Measurements from ENCODE around the gene ELOF1. TPM values are rescaled to one million over a fixed set of nuclear protein-coding genes. Genes with fewer than 3 reads are reported as not detected.
"Not testable (repeated sequence)": the region's sequence is repeated elsewhere in the genome, so short reads cannot be mapped to it uniquely, and the experiment has no call there.

The ELOF1 gene
- total RNA-seq: 27.6 TPM in 2 replicates

DNA sequence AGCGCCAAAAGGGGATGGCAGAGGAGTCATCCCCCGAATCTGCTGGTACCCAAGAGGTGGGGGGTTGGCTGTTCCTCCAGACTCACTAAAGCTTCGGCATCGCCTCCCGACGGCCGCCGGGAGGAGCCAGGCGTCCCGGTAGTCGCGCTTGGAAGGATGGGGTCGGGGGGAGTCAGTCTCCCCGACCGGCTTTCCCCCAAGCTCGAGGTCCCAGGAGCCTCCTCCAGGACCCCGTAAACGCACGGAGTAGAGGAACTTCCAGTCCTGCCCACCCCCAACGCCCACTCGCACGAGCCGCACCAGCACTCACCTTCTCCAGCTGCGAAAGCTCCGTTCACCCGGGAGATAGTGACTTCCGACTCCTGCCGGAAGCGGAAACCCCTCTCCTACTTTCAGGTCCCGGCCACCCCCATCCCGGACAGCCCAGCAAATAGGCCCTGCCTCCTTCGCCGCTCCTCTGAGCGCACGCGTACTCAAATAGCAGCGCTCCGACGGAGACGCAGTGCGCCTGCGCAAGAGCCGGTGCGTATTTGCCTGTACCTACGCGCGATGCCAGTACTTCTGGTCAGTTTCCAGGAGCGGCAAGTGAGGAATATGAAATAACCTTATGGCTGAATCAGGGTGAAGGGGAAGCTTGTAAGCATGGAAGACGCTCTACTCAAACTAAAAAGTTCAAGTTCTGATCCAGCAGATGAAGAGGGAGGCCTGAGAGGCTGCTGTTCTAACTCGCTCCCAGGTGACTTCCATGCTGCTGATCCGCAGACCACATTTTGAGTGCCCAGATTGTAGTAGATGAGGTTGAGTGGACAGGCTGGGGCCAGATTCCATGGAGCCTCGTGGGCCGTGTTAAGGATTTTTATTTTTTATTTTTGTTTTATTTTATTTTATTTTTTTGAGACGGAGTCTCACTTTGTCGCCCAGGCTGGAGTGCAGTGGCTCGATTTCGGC lies at the start of gene ELOF1:
Gene ELOF1, minus strand, starts transcription at position 350 of the 948 bp plus-strand sequence. CDS start 4,883 bp downstream, outside the sequence.
- peak; percentile 95 for DNase-seq (ENCODE audit: low read depth)

DNA sequence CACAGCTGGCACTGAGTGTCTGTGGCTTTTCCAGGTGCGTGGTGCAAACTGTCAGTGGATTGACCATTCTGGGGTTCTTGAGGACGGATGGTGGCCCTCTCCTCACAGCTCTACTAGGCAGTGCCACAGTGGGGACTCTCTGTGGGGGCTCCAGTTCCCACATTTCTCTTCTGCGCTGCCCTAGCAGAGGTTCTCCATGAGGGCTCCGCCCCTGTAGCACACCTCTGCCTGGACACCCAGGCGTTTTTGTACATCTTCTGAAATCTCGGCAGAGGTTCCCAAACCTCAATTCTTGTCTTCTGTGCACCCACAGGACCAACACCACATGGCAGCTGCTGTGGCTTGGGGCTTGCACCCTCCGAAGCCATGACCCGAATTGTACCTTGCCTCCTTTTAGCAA lies 47.5 kb upstream of the ELOF1 start:
- no peak for DNase-seq (ENCODE audit: low read depth)

DNA sequence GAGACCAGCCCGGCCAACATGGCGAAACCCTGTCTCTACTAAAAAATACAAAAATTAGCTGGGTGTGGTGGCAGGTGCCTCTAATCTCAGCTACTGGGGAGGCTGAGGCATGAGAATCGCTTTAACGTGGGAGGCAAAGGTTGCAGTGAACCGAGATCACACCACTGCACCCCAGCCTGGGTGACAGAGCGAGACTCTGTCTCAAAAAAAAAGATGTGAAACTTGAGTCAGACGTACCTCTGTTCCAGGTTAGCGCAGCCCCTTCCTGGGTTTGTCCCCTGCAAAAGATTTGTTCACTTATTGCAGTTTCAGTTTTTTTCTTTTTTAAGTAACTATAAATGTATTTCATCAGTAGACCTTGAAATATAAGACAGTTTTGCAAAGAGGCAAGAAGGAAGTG lies 40.7 kb upstream of the ELOF1 start:
- DNase-seq (ENCODE audit: low read depth): not testable (repeated sequence)

DNA sequence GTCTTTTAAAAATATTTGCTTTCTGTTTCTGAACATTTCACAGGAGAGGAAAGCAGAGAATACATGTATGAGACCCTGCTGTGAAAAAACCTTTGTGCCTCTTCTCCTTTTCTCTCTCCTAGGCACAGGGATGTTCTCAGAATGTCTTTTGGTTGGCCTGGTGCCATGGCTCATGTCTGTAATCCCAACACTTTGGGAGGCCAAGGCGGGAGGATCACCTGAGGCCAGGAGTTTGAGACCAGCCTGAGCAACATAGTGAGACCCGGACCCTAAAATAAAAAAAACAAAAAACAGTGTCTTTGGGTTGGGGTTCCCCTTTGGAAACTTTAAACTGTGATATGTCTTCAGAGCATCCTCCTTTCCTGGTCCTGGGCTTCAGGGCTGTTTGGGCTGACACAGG lies 39.7 kb upstream of the ELOF1 start:
- no peak for DNase-seq (ENCODE audit: low read depth)

DNA sequence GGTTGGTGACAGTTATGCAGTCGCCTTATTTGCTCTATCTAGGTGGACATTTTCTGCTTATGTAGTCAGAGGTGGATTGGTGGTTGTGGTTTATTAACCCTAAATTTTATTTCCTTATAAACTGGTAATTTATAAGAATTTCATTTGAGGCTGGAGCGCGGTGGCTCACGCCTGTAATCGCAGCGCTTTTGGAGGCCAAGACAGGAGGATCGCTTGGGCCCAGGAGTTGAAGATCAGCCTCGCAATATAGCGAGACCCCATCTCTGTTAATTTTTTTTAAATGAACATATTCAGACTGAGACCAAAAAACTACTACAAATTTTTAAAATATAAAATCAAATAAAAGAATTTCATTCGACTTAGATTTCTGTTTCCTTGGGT lies 39.1 kb upstream of the ELOF1 start:
- no peak for DNase-seq (ENCODE audit: low read depth)

DNA sequence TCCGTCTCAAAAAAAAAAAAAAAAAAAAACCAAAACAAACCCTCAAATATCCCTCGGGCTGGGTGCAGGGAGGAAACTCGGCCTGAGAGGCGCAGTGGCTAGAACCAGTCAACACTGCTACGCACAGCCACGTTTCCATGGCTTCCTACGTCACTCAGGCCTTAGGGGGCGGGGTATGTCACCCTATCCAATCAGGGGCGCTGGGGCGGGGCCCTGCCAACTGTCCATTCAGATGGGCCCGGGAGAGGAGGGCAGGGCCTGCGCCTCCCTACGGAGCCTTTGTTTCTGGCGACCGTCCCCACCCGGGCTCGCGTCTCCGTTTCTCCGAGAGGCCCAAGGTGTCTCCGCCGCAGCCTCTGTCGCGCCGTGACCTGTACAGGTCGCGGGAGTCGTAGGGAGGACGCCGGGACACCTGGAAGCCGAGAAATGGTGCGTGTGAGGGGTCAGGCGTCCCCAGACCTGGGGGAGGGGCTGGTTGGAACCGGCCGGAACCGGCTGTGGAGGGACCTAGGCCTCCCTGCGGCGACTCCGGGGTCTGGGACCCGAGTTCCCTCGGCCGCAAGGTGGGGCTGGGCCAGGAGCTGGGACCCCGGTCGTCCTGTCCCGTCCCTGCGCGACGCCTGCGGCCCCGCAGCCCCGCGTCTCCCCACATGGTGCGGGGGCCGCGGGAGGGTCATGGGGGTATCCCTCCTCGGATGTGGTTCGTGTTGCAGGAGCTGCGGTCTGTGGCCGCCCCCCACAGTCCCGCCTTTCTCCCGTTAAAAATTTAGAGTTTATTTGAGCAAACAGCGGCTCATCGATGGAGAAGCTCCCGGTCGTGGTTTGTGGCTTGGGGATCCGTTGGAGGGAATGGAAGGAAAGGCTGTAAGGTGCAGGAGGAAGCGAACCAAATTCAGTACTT lies 38.4 kb upstream of the ELOF1 start, which contains the start of gene ZNF627:
Gene ZNF627, plus strand, starts transcription at position 282 of the 901 bp plus-strand sequence. Its CDS starts 145 bp downstream, at position 427.
- DNase-seq (ENCODE audit: low read depth): peak; percentile 95

DNA sequence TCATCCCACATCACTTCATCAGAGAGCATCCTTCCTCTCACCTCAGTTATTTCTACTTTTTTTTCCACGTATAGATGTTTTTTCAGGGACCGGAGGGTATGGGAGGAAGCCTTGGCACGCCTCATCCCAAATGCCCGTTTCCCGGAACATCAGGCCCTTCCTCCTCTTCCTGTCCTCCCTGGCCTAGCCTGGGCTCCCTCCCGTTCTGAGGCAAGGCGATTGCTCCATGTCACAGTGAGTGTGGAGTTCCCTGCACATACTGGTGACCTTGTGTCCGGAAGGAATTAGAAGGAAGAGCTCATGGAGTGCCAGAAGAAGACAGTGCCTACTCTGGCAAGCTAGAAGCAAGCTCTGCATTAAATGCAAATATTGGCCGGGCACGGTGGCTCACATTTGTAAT lies 37.1 kb upstream of the ELOF1 start:
- DNase-seq (ENCODE audit: low read depth): no peak

DNA sequence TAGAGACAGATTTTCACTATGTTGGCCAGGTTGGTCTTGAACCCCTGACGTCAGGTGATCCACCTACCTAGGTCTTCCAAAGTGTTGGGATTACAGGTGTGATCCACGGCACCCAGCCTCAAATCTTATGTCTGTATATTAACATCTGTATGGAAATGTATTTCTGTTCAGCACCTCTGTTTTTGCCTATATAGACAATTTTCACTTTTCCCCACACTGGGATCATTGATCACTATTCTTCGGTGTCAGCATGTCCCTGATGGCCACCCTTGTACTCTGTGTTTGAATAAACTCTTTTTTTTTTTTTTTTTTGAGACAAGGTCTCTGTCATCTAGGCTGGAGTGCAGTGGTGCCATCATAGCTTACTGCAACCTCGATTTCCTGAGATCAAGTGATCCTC lies 35.1 kb upstream of the ELOF1 start:
- no peak for DNase-seq (ENCODE audit: low read depth)

DNA sequence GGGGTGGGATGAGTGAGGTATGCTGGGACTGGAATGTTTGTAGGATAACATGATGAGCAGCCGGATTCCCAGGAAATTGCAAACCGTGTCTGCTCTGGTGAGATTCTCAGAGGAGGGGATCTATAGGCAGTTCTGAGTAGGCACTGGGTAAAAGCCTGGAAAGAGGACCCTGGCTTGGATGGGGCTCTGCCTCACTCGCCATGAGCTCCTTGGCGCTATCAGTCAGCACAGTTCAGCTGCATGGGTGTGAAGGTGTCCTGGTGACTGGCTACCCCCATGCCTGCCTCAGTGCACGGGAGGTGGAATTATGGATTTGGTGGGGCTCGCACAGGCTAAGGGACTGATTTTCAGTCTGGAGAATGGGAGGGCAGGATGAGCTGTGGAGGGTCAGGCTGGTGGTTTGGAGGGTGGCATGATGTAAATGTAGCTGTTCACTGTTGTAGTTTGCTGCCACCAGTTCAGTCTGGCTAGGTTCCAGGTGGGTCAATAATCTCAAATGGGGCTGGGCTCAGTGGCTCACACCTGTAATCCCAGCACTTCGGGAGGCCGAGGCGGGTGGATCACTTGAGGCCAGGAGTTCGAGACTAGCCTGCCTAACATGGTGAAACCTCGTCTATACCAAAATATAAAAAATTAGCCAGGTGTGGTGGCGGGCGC lies 29.1 kb upstream of the ELOF1 start:
- DNase-seq (ENCODE audit: low read depth): no peak

DNA sequence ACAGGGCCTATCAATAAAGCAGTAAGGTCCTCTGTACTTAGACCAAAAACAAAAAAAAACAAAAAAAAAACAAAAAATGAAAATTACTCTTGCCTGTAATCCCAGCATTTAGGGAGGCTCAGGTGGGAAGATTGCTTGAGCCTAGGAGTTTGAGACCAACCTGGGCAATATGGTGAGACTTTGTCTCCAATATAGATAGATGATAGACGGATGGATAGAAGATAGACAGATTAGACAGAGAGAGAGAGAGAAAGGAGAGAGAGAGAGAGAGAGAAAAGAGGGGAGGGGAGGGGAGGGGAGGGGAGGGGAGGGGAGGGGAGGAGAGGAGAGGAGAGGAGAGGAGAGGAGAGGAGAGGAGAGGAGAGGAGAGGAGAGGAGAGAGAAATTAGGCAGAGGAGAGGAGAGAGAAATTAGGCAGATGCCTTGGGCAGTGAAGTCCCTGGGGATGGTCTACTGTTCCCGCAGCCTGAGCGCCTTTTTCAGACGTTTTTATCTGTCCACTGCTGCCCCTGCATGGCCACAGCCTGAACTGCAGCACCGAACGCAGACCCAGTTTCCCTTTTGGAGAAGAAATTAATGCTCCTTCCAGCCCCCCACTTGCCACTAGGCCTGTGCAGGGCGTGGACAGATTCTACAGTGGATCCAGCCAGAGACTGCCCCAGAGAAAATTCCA lies 28.4 kb upstream of the ELOF1 start:
- DNase-seq (ENCODE audit: low read depth): peak; percentile 37

DNA sequence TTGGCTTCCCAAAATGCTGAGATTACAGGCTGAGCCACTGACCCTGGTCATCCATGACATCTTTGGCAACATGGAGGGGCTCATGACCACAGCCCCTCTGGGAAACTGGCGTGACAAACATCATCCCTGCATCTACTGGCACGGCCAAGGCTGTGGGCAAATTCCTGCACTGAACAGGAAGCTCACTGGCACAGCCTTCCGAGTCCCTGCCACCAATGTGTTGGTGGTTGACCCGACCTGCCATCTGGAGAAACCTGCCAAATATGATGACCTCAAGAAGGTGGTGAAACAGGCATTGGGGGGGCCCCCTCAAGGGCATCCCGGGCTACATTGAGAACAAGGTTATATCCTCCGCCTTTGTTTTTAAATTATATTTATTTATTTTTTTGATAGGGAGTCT lies 27.3 kb upstream of the ELOF1 start:
- DNase-seq (ENCODE audit: low read depth): no peak

DNA sequence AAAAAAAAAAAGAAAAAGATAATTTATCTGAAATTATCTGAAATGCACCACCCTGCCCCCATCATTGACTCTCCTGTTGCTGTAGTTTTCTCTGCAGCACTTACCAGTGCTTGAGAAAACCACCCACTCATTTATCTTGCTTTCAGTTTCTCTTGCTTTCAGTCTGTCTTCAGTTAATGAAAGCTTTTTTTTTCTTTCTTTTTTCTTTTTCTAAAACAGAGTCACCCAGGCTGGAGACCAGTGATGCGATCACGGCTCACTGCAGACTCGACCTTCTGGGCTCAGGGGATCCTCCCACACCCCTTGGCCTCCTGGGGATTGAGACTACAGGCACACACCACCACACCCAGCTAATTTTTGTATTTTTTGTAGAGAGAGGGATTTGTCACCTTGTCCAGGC lies 22.7 kb upstream of the ELOF1 start:
- peak; percentile 70 for DNase-seq (ENCODE audit: low read depth)

DNA sequence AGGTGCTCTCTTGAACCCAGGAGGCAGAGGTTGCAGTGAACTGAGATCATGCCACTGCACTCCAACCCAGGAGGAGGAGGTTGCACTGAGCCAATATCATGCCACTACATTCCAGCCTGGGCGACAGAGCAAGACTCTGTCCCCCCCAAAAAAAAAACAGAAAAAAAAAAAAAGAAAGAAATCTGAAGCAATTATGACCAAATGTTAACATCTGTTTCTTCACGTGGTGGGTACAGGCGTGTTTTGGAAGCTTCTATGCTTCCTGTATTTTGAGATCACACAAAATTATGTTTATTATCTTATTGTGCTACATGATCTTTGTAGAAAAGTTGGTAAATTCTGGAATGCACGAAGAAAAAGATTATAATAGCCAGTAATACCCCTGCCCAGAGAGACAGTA lies 21.1 kb upstream of the ELOF1 start:
- DNase-seq (ENCODE audit: low read depth): no peak

DNA sequence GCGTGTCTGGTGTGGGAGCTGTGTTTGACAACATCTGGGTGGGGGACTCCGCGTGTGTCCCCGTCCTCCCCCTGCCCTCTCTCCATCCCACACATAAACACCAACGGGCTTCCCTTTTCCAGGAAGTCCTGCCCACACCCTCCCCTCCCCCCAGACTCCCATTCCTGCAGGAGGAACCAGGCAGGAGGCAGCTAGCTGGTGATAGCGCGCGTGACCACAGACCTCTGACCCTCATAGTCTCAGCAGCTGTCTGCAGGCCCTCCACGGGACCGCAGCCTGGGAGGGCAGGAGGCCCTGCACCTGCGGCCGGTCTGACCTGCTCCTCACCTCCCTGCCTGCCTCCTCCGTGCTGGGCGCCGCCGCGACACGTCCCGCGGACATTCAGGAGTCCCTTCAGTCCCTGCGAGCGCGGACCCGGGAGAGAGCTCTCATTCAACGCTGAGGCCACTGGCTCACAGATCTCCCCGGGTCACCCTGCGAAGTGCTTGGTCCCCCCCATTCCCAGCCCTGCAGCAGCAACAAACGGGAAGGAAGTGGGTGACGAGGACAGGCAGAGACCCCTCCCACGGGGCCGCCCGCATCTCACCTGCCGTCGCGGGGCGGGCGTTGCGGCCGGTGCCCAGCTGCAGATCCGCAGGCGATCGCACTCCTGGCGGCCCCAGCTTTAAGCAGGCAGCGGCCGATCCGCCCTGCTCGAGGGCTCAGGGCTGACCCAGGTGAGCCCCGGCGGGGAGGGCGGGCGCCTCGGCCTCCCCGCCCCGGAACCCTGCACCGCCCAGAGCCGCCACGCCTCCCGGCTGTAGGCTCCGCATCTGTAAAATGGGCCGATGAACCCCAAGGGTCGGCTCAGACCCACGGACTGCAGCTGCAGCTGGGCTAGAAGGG lies 19.5 kb upstream of the ELOF1 start:
- no peak for DNase-seq (ENCODE audit: low read depth)

DNA sequence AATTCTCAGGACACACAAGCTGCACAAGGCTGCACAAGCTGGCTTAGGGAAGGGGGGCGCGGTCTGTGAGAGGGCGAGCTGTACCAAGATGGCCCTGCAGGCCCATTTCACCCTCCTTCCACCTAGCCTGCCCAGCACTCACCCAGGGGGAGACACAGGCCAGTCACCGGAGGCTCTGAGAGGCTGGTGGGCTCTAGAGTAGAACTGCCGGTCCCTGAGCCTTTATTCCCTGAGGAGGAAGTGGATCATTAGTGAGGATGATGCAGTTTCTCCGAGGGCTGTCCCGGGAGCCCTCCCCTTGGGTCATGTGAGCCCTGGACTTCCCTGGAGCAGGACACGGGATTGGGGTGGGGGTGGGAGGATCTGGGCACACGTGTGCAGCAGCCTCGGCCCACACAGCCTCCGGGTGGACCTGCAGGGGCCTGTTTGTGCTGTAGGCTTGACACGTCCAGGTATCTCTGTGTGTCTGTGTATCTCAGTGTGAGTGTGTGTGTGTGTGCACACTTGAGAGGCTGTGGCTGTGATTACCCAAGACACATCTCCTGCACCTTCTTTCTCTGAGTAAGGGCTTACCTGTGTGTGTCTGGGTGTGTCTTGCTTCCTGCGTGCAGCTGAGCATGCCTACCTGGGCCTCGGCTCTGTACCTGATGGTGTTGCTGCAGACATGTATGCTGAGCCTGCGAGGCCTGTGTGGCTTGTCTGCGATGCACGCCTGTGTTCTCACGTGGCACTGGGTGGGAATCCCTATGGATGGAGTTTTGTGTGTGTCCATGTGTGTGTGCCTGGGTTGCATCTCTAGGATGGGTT lies 18.6 kb upstream of the ELOF1 start, which contains the start of gene ACP5:
Gene ACP5, minus strand, starts transcription at position 195 of the 807 bp plus-strand sequence. CDS start 328 bp downstream, outside the sequence.
- no peak for DNase-seq (ENCODE audit: low read depth)

DNA sequence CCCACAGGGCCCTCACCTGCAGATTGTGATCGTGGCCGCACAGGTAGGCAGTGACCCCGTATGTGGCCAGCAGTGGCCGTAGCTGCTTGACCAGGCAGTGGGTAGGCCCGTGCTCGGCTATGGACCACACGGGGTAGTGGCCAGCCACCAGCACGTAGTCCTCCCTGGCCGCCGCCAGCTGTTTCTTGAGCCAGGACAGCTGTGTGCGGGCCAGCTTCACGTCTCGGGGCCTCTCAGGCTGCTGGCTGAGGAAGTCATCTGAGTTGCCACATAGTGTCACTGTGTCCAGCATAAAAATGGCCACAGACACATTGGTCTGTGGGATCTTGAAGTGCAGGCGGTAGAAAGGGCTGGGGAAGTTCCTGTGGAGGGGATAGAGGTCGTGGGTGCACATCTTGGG lies 17.2 kb upstream of the ELOF1 start:
- no peak for DNase-seq (ENCODE audit: low read depth)

DNA sequence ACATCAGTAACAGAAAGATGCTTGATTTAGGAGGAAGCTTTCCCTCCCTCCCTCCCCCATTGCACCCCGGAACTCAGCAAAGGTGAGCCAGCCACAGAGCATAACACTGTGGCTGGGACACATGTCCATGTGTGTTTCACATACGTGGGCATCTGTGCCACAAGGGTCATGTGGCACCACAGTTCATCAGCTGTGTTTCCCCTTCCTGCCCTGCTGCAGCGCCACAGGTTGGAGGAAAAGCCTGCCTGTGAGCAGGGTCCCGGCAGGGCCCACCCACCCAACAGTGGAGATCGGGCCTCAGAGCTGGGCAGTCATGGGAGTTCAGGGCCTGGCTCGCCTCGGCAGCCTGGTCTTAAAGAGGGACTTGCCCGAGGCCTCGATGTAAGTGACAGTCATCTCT lies 15.7 kb upstream of the ELOF1 start:
- no peak for DNase-seq (ENCODE audit: low read depth)

DNA sequence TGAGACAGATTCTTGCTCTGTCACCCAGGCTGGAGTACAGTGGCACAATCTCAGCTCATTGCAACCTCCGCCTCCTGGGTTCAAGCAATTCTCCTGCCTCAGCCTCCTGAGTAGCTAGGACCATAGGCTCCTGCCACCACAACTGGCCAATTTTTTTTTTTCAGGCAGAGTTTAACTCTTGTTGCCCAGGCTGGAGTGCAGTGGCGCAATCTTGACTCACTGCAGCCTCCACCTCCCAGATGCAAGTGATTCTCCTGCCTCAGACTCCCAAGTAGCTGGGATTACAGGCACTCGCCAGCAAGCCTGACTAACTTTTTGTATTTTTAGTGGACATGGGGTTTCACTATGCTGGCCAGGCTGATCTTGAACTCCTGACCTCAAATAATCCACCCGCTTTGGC lies 14.7 kb upstream of the ELOF1 start:
- DNase-seq (ENCODE audit: low read depth): not testable (repeated sequence)

DNA sequence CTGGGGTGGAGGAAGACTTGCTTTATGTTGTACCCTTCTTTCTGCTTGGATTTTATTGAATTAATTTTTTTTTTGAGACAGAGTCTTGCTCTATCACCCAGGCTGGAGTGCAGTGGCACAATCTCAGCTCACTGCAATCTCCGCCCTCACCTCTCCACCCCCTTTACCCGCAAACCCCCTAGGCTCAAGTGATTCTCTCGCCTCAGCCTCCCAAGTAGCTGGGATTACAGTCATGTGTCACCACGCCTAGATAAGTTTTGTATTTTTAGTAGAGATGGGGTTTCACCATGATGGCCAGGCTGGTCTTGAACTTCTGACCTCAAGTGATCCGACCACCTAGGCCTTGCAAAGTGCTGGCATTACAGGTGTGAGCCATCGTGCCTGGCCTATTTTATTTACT lies 14.3 kb upstream of the ELOF1 start:
- DNase-seq (ENCODE audit: low read depth): not testable (repeated sequence)
